ENCODE measurements around the gene GBP3. TPM values are rescaled to one million over a fixed set of nuclear protein-coding genes. Genes with fewer than 3 reads are reported as not detected.
"Not testable (repeated sequence)": the region's sequence is repeated elsewhere in the genome, so short reads cannot be mapped to it uniquely, and the experiment has no call there.

Gene GBP3
- total and polyA plus RNA-seq, 12 donors: 4.1 to 54.4 (median 25.0) TPM

- H3K9me3 ChIP-seq (replicated peaks in 1 of 3): no peaks in the 10 kb centered on the region
- intact Hi-C loops (cut with DNase I): no loop called here
- peaks cover 5 to 12% of the 10 kb centered on the region in 2 donors for H3K4me1 ChIP-seq (replicated peaks in 1 of 2)
- H3K27me3 ChIP-seq: no peaks in the 10 kb centered on the region
- no peak overlapping the region for H3K4me3 ChIP-seq
- no peak overlapping the region for H3K27ac ChIP-seq
- DNase-seq: no peak
- H3K36me3 ChIP-seq (replicated peaks in 1 of 2): peaks cover 0 to 11% of the 10 kb centered on the region in 2 donors
- TF ChIP-seq POLR2A (IDR thresholded peaks at IDR 0.05): no peak
- TF ChIP-seq CTCF (IDR thresholded peaks at IDR 0.05): no peak
Measured at GRCh38 chr1:88979749-88980116, 42.9 kb downstream of the GBP3 start.

GRCh38 chr1:88979054-88979748, 43.5 kb downstream of the GBP3 start:
- peaks cover 0 to 11% of the 10 kb centered on the region in 2 donors for H3K36me3 ChIP-seq (replicated peaks in 1 of 2)
- WGBS, 4 donors: 80 to 86% (median 83%) methylated on average over 2 of the region's 2 CpGs
- DNase-seq: no peak
- H3K27ac ChIP-seq: no peak overlapping the region
- H3K4me1 ChIP-seq (replicated peaks in 1 of 2): peaks cover under 1 to 6% of the 10 kb centered on the region in 2 donors
- TF ChIP-seq POLR2A (IDR thresholded peaks at IDR 0.05): no peak
- no peak for TF ChIP-seq CTCF (IDR thresholded peaks at IDR 0.05)
- H3K4me3 ChIP-seq: no peak overlapping the region
- intact Hi-C loops (cut with DNase I): no loop called here
- H3K27me3 ChIP-seq: no peaks in the 10 kb centered on the region
- no peaks in the 10 kb centered on the region for H3K9me3 ChIP-seq (replicated peaks in 1 of 3)

GRCh38 chr1:88976235-88976634, 46.4 kb downstream of the GBP3 start:
- TF ChIP-seq POLR2A (IDR thresholded peaks at IDR 0.05): no peak
- no peak for TF ChIP-seq CTCF (IDR thresholded peaks at IDR 0.05)
- Histone ChIP-seq H3K9me3 (replicated peaks in 1 of 3) (no peaks in the 10 kb centered on the region), H3K36me3 (replicated peaks in 1 of 2) (no peaks in the 10 kb centered on the region), H3K4me3 (no peak overlapping the region), H3K27me3 (no peaks in the 10 kb centered on the region), H3K4me1 (replicated peaks in 1 of 2) (peaks cover 0 to 4% of the 10 kb centered on the region in 2 donors), H3K27ac (no peak overlapping the region)
- DNase-seq: no peak
- intact Hi-C loops (cut with DNase I): no loop called here
- 93 to 96% (median 95%) methylated on average over 5 of the region's 5 CpGs for WGBS, 4 donors

- H3K27me3 ChIP-seq; H3K9me3 ChIP-seq (replicated peaks in 1 of 3); DNase-seq; H3K36me3 ChIP-seq (replicated peaks in 1 of 2); H3K4me1 ChIP-seq (replicated peaks in 1 of 2); intact Hi-C loops (cut with DNase I); H3K4me3 ChIP-seq; H3K27ac ChIP-seq: not testable (repeated sequence)
- WGBS, 4 donors: 75 to 88% (median 85%) methylated on average over 13 of the region's 13 CpGs
Measured at GRCh38 chr1:88974616-88975172, 48.0 kb downstream of the GBP3 start.

All from adrenal gland (tissue), 12 donors.